Stimulated activated CD4-positive, alpha-beta T cell treated with anti-CD3 and anti-CD28 coated beads, Interleukin-4, amount 100 ng/mL, for 24 hours (primary cell): Measurements from ENCODE around the gene AKAP6.
"Not testable (repeated sequence)": the region's sequence is repeated elsewhere in the genome, so short reads cannot be mapped to it uniquely, and the experiment has no call there.

Experiments used
- DNase-seq: peaks from one replicate; pipeline ENCODE4 v3.0.0-alpha.2; 2020

The AKAP6 gene

GRCh38 chr14:32453857-32454810, 125.0 kb downstream of the AKAP6 start:
- DNase-seq = no peak

DNA sequence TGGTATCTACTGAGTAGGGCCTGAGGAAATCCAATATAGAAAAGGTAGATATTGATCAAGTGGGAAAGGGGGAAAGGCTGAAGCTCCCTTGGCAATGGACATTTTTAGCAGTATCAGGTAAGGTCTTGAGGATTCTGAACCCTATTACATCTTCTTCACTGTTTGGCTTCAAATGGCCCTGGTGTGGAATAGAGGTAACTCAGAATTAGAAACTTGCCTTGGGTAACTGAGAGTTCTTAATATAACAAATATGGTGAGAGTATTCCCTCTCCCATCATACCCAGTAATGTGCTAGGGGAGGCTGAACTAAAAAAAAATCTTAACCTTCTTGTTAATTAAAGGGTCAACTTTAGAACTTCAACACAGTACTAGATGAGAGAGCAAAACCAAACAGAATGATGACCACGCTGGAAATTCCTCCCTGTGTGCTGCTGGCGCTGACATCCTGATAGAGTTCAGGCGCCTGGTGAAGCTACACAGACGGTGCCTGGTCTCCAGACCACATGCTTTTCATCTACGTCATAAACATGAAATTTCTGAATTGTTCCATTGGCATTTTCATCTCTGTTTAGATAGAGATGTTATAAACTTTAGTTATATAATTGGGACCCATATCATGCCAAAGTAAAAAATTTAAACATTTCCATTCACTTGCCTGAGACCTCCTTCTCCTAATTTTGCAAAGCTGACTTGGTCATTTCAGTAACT, 128.3 kb downstream of the AKAP6 start:
- no peak for DNase-seq

DNA sequence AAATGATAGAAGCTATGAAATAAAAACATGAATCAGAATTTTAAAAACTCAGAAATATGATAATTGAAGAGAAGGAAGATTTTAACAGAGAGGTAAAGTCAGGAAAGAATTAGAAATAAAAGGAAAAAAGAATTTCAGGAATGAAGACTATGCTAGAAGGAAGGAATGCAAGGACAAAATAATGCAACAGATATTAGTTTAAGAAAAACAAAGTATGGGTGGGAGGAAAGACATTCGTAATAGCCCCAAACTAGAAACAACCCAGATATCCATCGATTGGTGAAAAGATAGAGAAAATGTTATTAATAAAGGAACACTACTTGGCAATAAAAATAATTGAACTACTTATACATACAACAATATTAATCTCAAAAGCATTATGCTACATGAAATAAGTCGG, 129.6 kb downstream of the AKAP6 start:
- no peak for DNase-seq

- no peak for DNase-seq
Observed at GRCh38 chr14:32460267-32460666, 131.2 kb downstream of the AKAP6 start.

- not testable (repeated sequence) for DNase-seq
Observed at GRCh38 chr14:32462553-32462952, 133.5 kb downstream of the AKAP6 start.

DNA sequence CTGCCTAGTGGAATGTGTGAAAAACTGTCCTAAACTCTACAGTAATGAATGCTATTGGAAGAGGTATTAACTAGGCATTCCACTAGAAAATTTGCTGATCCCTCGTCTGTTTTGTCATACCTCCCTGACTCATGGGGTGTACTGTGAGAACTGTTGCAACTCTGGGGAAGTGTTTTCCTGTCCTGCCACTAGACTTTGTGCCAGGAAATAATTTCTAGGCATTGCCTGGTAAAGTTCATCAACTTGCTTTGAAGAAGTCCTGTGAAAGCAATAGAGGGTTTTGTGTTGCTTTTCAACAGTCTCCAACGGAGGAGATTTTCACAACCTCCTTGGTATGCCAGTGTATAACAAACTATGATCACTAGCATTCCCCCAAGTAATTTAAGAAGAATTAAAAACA, 139.9 kb downstream of the AKAP6 start:
- no peak for DNase-seq

- DNase-seq = no peak
Observed at GRCh38 chr14:32469388-32470160, 140.5 kb downstream of the AKAP6 start.

- no peak for DNase-seq
Observed at GRCh38 chr14:32470161-32470715, 141.1 kb downstream of the AKAP6 start.

DNA sequence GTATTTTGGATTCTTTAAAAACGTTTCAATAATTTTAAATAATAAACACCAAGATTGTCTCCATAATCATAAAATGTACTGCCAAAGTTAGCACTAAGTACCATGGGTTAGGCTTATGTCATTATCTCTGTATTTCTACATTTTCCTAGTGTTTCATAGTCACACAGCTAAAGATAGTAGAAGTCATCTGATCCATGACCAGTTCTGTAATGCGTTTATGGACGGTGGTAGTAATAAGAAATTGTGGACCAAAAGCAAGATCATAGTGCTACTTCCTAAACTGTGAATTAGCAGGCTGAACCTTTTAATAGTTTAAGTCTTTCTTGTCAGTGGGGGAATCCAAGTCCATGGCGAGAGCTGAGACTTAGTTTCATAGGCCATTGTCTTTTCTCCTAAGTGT, 142.1 kb downstream of the AKAP6 start:
- DNase-seq = no peak

- no peak for DNase-seq
Observed at GRCh38 chr14:32472076-32472475, 143.0 kb downstream of the AKAP6 start.

- no peak for DNase-seq
Observed at GRCh38 chr14:32472512-32473463, 143.7 kb downstream of the AKAP6 start.

DNA sequence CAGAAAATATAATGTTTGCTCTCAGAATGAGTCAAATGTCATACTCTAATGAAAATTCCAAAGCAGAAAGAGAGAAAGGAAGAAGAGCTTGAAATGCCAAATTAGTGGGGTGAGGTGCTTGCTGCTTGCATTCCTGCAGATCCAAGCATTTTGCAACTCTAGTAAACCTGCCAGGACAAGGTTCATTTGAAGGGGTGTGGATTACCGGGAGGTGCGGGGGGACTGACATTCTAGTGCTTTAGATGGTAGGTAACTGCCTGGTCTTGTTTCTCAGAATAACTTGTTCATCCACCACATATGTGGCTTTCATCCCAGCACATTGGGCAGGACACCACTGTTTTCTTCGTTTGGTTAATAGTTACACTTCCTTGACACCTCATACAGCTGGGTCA, 144.4 kb downstream of the AKAP6 start:
- no peak for DNase-seq

- no peak for DNase-seq
Observed at GRCh38 chr14:32474478-32475195, 145.5 kb downstream of the AKAP6 start.

- no peak for DNase-seq
Observed at GRCh38 chr14:32476532-32476931, 147.4 kb downstream of the AKAP6 start.

DNA sequence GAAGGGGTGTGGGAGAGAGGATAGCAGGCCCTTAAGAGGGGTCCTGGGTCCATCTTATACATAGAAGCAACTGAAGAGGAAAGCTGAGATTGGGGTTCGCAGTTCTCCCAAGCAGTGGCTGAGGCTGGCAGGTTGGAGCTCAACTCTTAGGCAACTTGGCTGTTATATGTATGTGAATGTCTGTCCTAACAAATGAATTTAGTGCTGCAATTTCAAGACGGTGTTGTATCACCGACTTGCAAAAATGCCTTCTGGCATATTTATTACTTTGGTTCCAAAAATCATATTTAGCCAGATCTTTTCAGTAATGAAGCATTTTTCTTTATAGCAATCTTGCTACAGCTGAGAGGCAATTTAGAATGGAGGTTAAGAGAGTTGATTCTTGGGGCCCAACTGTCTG, 148.3 kb downstream of the AKAP6 start:
- DNase-seq = no peak

DNA sequence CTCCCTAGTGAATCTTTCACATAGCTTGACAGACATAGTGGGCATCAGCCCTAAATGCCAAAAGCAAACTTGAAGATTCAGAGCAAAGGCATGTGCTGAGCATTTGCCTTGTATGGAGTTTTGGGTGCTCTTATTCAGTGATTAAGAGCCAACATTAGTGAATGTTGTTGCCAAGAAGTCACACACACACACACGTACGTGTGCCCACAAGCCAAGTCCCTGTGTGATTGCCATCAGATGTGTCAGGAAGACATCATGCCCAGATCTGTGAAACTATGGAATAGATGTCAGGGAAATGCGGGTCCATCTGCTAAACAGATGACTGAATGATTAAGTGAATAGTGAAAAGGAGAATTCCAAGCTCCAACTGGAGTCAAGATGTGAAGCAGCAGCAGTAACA, 149.0 kb downstream of the AKAP6 start:
- no peak for DNase-seq

DNA sequence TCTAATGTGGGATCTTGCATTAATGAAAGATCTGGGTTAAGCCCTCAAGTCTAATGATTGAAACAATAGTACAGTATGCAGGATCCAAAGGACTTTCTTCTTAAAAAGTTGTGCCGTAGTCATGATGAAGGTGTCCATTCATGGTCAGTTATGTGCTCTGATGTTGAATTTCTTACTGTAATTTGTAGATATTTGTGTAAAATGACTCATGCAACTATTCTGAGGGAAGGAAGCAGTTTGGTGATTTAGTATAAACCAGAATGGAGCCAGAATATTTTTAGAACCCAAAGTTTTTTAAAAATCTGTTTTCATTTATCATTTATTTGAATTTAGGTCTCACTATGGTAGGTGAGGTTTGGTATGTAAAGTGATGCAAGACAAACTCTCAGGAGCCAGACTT, 151.2 kb downstream of the AKAP6 start:
- no peak for DNase-seq

DNA sequence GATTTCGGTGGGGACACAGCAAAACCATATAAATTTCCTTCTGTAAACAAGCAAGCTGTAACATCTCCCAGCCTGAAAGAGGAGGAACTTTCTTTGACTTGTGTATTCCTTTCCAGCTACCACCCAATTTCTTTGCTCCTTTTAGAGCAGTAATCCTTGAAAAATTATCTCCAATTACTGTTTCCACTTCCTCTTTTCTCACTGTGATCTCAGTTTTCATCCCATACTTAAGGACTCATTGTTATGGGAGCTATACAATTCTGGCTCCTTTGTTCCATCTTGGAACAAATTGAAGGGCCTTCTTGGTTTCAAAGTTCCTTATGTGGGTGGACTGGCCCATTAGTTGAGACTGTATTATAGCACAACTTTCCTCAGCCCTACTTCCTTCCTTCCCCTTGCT, 152.6 kb downstream of the AKAP6 start:
- DNase-seq = no peak

GRCh38 chr14:32491416-32492016, 162.4 kb downstream of the AKAP6 start:
- DNase-seq = no peak

DNA sequence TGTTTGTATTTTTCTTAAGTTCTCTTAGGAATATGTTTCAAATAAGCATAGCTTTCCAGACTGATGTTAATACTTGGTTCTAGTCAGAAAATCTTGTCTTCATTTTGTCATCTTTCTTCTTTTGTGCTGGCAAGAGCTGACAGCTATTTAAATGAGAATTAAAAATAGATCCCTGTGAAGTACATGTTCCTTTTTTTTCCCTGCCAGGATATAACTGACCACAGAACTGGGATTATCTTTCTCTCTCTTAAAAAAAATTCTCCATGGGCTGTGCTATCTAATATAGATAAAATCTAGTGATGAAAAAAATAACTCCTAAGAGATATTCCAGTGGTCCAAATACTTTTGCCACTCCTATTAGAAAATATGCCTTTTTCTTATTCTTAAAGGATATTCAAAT, 163.4 kb downstream of the AKAP6 start:
- DNase-seq = no peak
